DMS79 (cell line): ENCODE data around the gene FOXB1.

Source experiments
- DNase-seq: peaks from one replicate; lab custom pipeline; 2025; lab: John Stamatoyannopoulos, UW

Gene FOXB1

GRCh38 chr15:60020736-60021135 is 16.6 kb downstream of the FOXB1 start:
- no peak for DNase-seq

- no peak for DNase-seq
Measured at GRCh38 chr15:60021589-60022378, 17.7 kb downstream of the FOXB1 start.

- no peak for DNase-seq
Measured at GRCh38 chr15:60022379-60022741, 18.2 kb downstream of the FOXB1 start.

GRCh38 chr15:60026555-60026954 is 22.4 kb downstream of the FOXB1 start:
- no peak for DNase-seq

DNA sequence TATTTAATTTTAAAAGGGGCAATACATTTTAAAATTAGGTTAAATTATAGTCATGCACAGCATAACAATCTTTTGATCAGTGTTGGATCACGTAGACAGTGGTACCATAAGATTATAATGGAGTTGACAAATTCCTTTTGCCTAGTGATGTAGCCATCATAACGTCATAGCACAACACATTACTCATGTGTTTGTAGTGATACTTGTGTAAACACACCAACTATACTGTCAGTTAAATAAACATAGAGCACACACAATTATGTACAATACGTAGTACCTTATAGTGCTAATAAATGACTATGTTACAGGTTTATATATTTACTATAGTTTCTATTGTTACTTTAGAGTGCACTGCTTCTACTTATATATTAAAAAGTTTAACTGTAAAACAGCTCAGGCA is 31.2 kb downstream of the FOXB1 start:
- DNase-seq, result no peak

DNA sequence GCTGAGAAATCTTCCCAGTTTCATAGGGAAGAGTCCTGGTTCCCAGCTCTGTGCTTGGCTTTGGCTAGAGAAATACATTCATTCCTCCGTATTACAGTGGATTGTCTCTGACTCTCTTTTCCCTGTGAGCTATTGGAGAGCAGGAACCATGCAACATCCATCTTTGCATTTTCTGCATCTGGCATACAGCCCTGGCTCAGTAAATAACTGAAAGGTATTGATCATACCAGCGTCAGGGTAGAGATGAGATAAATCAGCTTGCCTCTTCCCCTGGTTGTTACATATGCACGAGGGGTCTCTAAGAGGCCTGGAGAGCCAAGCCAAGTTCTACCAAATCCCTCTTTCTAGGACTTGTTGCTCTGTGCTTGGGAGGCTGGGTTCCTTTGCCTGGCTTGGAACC is 35.2 kb downstream of the FOXB1 start:
- DNase-seq, result no peak

DNA sequence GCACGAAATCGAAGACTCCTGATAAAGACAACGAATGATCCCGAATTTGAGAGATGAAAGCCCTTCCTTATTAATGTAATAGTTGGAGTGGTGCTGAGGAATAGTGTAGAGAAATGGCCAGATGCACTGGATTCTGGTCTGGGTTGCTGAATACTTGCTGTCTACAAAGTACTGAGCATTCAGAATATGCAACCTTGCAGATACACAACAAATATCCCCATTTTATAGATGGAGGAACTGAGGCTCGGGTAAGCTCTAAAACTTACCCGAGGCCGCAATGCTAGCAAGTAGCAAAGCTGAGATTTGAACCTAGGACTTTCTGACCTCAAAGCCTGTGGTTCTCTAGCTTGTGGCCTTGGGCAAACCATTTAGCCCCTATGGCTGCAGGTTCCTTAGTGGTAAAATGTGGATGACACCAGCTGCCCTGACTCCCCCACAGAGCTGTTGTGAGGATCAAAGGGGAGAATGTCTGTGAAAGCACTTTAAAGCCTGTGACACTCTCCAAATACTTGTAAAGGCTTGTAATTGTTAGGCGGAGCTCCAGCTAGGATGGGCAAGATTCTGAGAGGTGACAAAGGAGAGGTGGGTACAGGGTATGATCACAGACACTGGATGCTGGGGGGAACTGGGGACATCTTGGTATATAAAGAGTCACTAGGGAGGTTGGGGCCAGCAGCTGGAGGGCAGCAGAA is 39.8 kb downstream of the FOXB1 start:
- DNase-seq, result no peak

GRCh38 chr15:60044636-60045270 is 40.6 kb downstream of the FOXB1 start:
- no peak for DNase-seq

GRCh38 chr15:60047701-60048100 is 43.6 kb downstream of the FOXB1 start:
- DNase-seq, result no peak

- DNase-seq, result no peak
Measured at GRCh38 chr15:60049948-60050347, 45.8 kb downstream of the FOXB1 start.

GRCh38 chr15:60052796-60053195 is 48.7 kb downstream of the FOXB1 start:
- DNase-seq, result no peak

- DNase-seq, result no peak
Measured at GRCh38 chr15:60054472-60054871, 50.4 kb downstream of the FOXB1 start.
